PC-9 (cell line): ENCODE results near the gene ZBTB18. TPM values are rescaled to one million over a fixed set of nuclear protein-coding genes. Genes with fewer than 3 reads are reported as not detected.

ENCODE experiments used
- BruUV-seq: library from RNA; stranded (reverse); fragments of 400-500 nt; replicated peaks from 2 replicates; lab custom pipeline; 2021; lab: Mats Ljungman, UMichigan
- CTCF ChIA-PET: fragments of 300-600 bp; sonication (Branson Sonifier 250); formaldehyde crosslinking; loops from one replicate; lab custom pipeline; 2022; ENCODE audit warnings: antibody characterized with exemption; lab: Charles Lee
- POLR2A ChIA-PET: fragments of 300-600 bp; sonication (Branson Sonifier 250); formaldehyde crosslinking; loops from one replicate; lab custom pipeline; 2022; ENCODE audit warnings: antibody characterized with exemption; ENCODE audit not compliant: unreplicated experiment; lab: Charles Lee
- DNase-seq, 2 experiments: peaks; one replicate each; pipeline versions ENCODE4 v3.0.0 to v3.0.0-alpha.2; 2015 to 2022; ENCODE audit warnings: mixed read lengths in 1 of 2
- H2AFZ ChIP-seq: fragments of 200-600 bp; sonication (generic); 2 replicates; pipeline ENCODE4 v1.8.1; 2017; ENCODE audit warnings: antibody characterized with exemption
- H3F3A ChIP-seq: fragments of 200-600 bp; sonication (generic); 2 replicates; pipeline ENCODE4 v1.8.1; 2017; ENCODE audit warnings: antibody characterized with exemption, mild to moderate bottlenecking, low read depth; ENCODE audit not compliant: insufficient read depth
- H3K27ac ChIP-seq: fragments of 200-600 bp; sonication (generic); 2 replicates; pipeline ENCODE4 v1.6.1; 2016; ENCODE audit warnings: mixed run types
- H3K27me3 ChIP-seq: fragments of 200-600 bp; sonication (generic); 2 replicates; pipeline ENCODE4 v1.6.1; 2016; ENCODE audit warnings: low read depth, mixed run types; ENCODE audit not compliant: insufficient read depth
- H3K36me3 ChIP-seq: fragments of 200-600 bp; sonication (generic); 2 replicates; pipeline ENCODE4 v1.6.1; 2016; ENCODE audit warnings: low read depth, mixed run types
- H3K4me1 ChIP-seq: fragments of 200-600 bp; sonication (generic); replicated peaks from 2 replicates; pipeline ENCODE4 v1.6.1; 2016; ENCODE audit warnings: mixed run types; ENCODE audit not compliant: insufficient read depth
- H3K4me2 ChIP-seq: fragments of 200-600 bp; sonication (generic); 2 replicates; pipeline ENCODE4 v1.6.1; 2017; ENCODE audit warnings: mixed run types
- H3K4me3 ChIP-seq: fragments of 200-600 bp; sonication (generic); 2 replicates; pipeline ENCODE4 v1.6.1; 2016; ENCODE audit warnings: mixed run types
- H3K79me2 ChIP-seq: fragments of 200-600 bp; sonication (generic); 2 replicates; pipeline ENCODE4 v1.6.1; 2017; ENCODE audit warnings: low read depth, mixed run types
- H3K9me2 ChIP-seq: fragments of 200-600 bp; sonication (generic); 2 replicates; pipeline ENCODE4 v1.8.1; 2017; ENCODE audit warnings: mild to moderate bottlenecking; ENCODE audit not compliant: insufficient read depth
- H3K9me3 ChIP-seq: fragments of 200-600 bp; sonication (generic); 2 replicates; pipeline ENCODE4 v1.8.1; 2016; ENCODE audit warnings: low read depth; ENCODE audit not compliant: insufficient read depth
- H4K20me1 ChIP-seq: fragments of 200-600 bp; sonication (generic); 2 replicates; pipeline ENCODE4 v1.8.1; 2017; ENCODE audit not compliant: insufficient read depth
- CTCF ChIP-seq: fragments of 200-600 bp; sonication (generic); conservative IDR thresholded peaks from 2 replicates; pipeline ENCODE4 v1.6.1; 2017; ENCODE audit warnings: mixed run types, antibody characterized with exemption, mild to moderate bottlenecking, moderate library complexity
- EZH2 ChIP-seq: fragments of 200-600 bp; sonication (generic); IDR thresholded peaks from 2 replicates; pipeline ENCODE4 v1.8.0; 2017; ENCODE audit warnings: antibody characterized with exemption, low read depth
- intact Hi-C: fragments of 100-400 bp; cut with micrococcal nuclease; formaldehyde crosslinking; loops from one replicate; pipeline ENCODE4 v1.10.0; 2022; ENCODE audit not compliant: unreplicated experiment
- total RNA-seq: library from RNA; stranded (reverse); gene quantifications from 2 replicates; pipeline ENCODE4 v1.2.3, GENCODE V29; 2021

ZBTB18 gene
- total RNA-seq, 1 experiment from 2014 or later, result 20.7 TPM

GRCh38 chr1:244085891-244086290 is 34.8 kb downstream of the ZBTB18 start:
- H2AFZ ChIP-seq, result no peak overlapping the region
- no peaks in the 10 kb centered on the region for H3K9me2 ChIP-seq
- H4K20me1 ChIP-seq, result no peaks in the 10 kb centered on the region
- H3K36me3 ChIP-seq, result no peaks in the 10 kb centered on the region
- H3K27ac ChIP-seq, result no peak overlapping the region
- ChIA-PET CTCF (no interaction called here), POLR2A (no interaction called here)
- no peaks in the 10 kb centered on the region for H3F3A ChIP-seq
- no peak overlapping the region for H3K4me3 ChIP-seq
- BruUV-seq, result no TSS peak
- H3K79me2 ChIP-seq, result no peaks in the 10 kb centered on the region
- no peaks in the 10 kb centered on the region for H3K27me3 ChIP-seq
- TF ChIP-seq CTCF (no peak), EZH2 (no peak)
- intact Hi-C loops, result no loop called here
- no peak overlapping the region for H3K4me2 ChIP-seq
- no peaks in the 10 kb centered on the region for H3K9me3 ChIP-seq
- DNase-seq, result no peak
- peaks cover 5% of the 10 kb centered on the region for H3K4me1 ChIP-seq

- POLR2A ChIA-PET, result no interaction called here
- Histone ChIP-seq H3K27me3 (no peaks in the 10 kb centered on the region), H2AFZ (no peak overlapping the region)
Observed at GRCh38 chr1:244087021-244087560, 36.0 kb downstream of the ZBTB18 start.

GRCh38 chr1:244087611-244088010 is 36.5 kb downstream of the ZBTB18 start:
- BruUV-seq, result no TSS peak
- no peaks in the 10 kb centered on the region for H3K9me3 ChIP-seq
- H3K4me2 ChIP-seq, result no peak overlapping the region
- H3F3A ChIP-seq, result no peaks in the 10 kb centered on the region
- no peaks in the 10 kb centered on the region for H3K36me3 ChIP-seq
- no peak overlapping the region for H3K4me3 ChIP-seq
- DNase-seq, result no peak
- TF ChIP-seq EZH2, result no peak
- no peak for TF ChIP-seq CTCF
- no peak overlapping the region for H2AFZ ChIP-seq
- no peaks in the 10 kb centered on the region; the same call in 1 of the 2 replicates for H3K9me2 ChIP-seq
- no peaks in the 10 kb centered on the region for H3K4me1 ChIP-seq
- intact Hi-C loops, result no loop called here
- no peaks in the 10 kb centered on the region for H4K20me1 ChIP-seq
- H3K79me2 ChIP-seq, result no peaks in the 10 kb centered on the region
- no peak overlapping the region for H3K27ac ChIP-seq
- ChIA-PET CTCF (no interaction called here), POLR2A (no interaction called here)
- H3K27me3 ChIP-seq, result no peaks in the 10 kb centered on the region

More at GRCh38 chr1:244087021-244087560, 36.0 kb downstream of the ZBTB18 start:
- H3F3A ChIP-seq, result no peaks in the 10 kb centered on the region
- H3K4me1 ChIP-seq, result peaks cover 4% of the 10 kb centered on the region
- no peak overlapping the region for H3K27ac ChIP-seq
- BruUV-seq, result no TSS peak
- TF ChIP-seq EZH2, result no peak
- TF ChIP-seq CTCF, result no peak
- CTCF ChIA-PET, result no interaction called here
- no peaks in the 10 kb centered on the region for H3K36me3 ChIP-seq
- H3K79me2 ChIP-seq, result no peaks in the 10 kb centered on the region
- intact Hi-C loops, result no loop called here
- no peak overlapping the region for H3K4me3 ChIP-seq
- no peaks in the 10 kb centered on the region; the same call in 1 of the 2 replicates for H3K9me2 ChIP-seq
- no peak for DNase-seq
- no peak overlapping the region for H3K4me2 ChIP-seq
- no peaks in the 10 kb centered on the region for H3K9me3 ChIP-seq
- no peaks in the 10 kb centered on the region for H4K20me1 ChIP-seq
